GM10266 (cell line): ENCODE results near the gene NXPH4.

ENCODE experiments used
- DNase-seq: peaks from one replicate; pipeline ENCODE4 v3.0.0; 2012; ENCODE audit errors: extremely low spot score
- TF ChIP-seq, protein P1 (sequence below): IDR thresholded peaks from 2 replicates; pipeline ENCODE4 v1.5.1; 2012; ENCODE audit warnings: mild to moderate bottlenecking, low read depth; ENCODE audit not compliant: control insufficient read depth, insufficient read depth; ENCODE audit errors: missing control alignments

Gene NXPH4

DNA sequence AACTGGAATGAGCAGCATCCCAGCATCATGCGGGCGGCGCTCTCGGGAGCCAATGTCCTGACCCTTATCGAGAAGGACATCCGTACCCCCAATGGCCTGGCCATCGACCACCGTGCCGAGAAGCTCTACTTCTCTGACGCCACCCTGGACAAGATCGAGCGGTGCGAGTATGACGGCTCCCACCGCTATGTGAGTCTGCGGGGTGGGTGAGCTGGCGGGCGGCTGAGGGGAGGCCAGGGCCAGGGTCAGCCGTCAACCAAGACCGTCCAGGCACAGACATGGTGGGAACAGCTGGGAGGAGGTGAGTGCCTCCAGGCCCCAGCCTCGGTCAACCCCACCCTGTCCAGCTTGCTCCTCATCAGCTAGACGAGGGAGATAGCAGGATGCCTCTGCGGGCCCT lies 25.8 kb upstream of the NXPH4 start:
- DNase-seq, result no peak

DNA sequence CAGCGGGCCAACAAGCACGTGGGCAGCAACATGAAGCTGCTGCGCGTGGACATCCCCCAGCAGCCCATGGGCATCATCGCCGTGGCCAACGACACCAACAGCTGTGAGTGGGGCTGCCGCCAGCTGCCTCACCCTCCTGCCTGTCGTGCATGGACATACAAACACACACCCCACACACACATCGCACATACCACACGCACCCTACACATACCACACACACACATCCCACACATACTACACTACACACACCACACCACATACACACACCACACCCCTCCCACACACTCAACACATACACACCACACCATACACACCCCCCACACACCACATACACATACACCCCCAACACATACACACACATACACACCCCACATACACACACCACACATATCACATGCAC lies 25.2 kb upstream of the NXPH4 start:
- TF ChIP-seq, protein P1, sequence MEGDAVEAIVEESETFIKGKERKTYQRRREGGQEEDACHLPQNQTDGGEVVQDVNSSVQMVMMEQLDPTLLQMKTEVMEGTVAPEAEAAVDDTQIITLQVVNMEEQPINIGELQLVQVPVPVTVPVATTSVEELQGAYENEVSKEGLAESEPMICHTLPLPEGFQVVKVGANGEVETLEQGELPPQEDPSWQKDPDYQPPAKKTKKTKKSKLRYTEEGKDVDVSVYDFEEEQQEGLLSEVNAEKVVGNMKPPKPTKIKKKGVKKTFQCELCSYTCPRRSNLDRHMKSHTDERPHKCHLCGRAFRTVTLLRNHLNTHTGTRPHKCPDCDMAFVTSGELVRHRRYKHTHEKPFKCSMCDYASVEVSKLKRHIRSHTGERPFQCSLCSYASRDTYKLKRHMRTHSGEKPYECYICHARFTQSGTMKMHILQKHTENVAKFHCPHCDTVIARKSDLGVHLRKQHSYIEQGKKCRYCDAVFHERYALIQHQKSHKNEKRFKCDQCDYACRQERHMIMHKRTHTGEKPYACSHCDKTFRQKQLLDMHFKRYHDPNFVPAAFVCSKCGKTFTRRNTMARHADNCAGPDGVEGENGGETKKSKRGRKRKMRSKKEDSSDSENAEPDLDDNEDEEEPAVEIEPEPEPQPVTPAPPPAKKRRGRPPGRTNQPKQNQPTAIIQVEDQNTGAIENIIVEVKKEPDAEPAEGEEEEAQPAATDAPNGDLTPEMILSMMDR, result no peak
- no peak for DNase-seq

More for the DNA sequence above, 25.8 kb upstream of the NXPH4 start:
- TF ChIP-seq, protein P1, result no peak

DNA sequence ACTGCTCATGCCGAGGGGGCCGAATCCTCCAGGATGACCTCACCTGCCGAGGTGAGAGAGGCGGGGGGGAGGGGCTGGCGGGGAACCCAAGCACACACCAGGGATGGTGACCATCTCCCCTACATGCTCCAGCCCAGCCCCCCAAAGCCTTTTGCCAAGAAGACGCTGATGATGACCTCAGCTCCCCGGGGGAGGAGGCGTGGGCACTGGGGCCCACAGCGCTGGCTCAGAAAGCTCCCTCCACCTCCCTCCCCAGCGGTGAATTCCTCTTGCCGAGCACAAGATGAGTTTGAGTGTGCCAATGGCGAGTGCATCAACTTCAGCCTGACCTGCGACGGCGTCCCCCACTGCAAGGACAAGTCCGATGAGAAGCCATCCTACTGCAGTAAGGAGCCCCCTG lies 23.7 kb upstream of the NXPH4 start:
- TF ChIP-seq, protein P1, result no peak
- no peak for DNase-seq

DNA sequence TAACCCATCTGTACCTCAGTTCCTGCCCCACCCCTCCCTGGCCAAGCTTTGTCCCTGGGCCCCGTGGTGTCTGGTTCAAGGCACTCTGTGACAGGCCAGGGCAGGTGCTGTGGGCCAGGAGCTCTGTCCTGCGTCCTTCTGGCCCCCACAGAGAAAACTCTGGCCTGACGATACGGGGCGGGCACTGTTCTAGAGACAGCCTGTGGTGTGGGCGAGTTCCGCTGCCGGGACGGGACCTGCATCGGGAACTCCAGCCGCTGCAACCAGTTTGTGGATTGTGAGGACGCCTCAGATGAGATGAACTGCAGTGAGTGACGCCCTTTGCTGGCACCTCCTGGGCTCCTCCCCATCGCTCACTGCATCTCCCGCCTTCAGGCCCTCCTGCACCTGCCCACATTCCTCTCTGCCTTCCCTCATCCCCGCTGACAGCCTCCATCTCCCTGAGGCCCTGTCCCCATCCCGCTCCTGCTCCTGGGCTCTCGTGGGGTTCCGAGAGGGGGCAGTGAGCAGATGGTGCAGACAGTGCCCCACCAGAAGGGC lies 22.8 kb upstream of the NXPH4 start:
- TF ChIP-seq, protein P1, result no peak
- no peak for DNase-seq

DNA sequence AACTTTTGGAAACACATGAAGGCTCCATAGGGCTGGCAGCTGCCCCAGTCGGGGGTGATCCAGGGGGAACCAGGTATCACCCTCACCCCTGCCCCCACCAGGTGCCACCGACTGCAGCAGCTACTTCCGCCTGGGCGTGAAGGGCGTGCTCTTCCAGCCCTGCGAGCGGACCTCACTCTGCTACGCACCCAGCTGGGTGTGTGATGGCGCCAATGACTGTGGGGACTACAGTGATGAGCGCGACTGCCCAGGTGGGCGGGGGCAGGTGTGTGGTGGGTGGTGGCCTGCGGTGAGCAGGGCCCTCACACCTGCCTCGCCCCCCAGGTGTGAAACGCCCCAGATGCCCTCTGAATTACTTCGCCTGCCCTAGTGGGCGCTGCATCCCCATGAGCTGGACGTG lies 22.3 kb upstream of the NXPH4 start:
- TF ChIP-seq, protein P1, result no peak
- no peak for DNase-seq

DNA sequence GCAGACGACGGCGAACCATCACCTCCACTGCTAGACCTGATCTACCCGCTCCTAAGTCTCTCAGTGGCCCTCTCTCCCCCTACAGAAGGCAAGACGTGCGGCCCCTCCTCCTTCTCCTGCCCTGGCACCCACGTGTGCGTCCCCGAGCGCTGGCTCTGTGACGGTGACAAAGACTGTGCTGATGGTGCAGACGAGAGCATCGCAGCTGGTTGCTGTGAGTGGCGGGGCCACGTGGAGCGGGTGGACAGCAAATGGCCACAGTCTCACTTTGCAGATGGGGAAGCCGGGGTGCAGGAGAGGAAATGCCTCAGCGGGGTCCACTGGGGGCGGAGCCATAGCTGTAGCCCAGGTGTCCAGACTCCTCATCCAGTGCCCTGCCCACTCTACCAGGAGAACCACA lies 21.4 kb upstream of the NXPH4 start:
- TF ChIP-seq, protein P1, result no peak
- DNase-seq, result no peak

DNA sequence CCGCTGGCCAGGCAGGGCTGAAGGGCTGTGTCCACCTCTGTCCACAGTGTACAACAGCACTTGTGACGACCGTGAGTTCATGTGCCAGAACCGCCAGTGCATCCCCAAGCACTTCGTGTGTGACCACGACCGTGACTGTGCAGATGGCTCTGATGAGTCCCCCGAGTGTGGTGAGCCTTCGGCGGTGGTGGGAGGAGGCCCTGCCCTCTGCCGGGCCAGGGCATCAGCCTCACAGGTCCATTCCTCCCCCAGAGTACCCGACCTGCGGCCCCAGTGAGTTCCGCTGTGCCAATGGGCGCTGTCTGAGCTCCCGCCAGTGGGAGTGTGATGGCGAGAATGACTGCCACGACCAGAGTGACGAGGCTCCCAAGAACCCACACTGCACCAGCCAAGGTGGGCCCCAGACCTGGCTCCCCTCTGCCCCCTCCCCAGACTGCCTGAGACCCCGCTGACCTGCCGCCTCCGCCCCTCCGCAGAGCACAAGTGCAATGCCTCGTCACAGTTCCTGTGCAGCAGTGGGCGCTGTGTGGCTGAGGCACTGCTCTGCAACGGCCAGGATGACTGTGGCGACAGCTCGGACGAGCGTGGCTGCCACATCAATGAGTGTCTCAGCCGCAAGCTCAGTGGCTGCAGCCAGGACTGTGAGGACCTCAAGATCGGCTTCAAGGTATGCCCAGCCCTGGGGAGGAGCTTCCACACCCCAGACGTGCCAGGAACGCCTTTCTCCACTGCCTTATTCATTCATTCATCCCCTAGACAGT lies 20.8 kb upstream of the NXPH4 start:
- DNase-seq, result no peak

More for the DNA sequence above, 20.8 kb upstream of the NXPH4 start:
- TF ChIP-seq, protein P1, result no peak
